Dendritic cell treated with granulocyte-macrophage colony-stimulating factor and Interleukin-4, amounts not matched to agents 40 ng/mL and 50 ng/mL, for 4 days (primary cell): ENCODE measurements around the gene SRD5A1.

Source experiments
- H3K27ac Mint-ChIP-seq: one replicate; pipeline ENCODE4 v1.8.0; 2022; ENCODE audit warnings: mild to moderate bottlenecking, mixed read lengths
- H3K27me3 Mint-ChIP-seq: one replicate; pipeline ENCODE4 v1.8.0; 2022; ENCODE audit warnings: mild to moderate bottlenecking, mixed read lengths
- H3K36me3 Mint-ChIP-seq: one replicate; pipeline ENCODE4 v1.8.0; 2022; ENCODE audit warnings: low read depth, mixed read lengths
- H3K4me1 Mint-ChIP-seq: one replicate; pipeline ENCODE4 v1.8.0; 2022; ENCODE audit warnings: low read depth, mixed read lengths
- H3K4me3 Mint-ChIP-seq: one replicate; pipeline ENCODE4 v1.8.0; 2022; ENCODE audit warnings: mild to moderate bottlenecking, moderate library complexity, mixed read lengths
- H3K9me3 Mint-ChIP-seq: one replicate; pipeline ENCODE4 v1.8.0; 2022; ENCODE audit warnings: mixed read lengths
- intact Hi-C: fragments of 100-400 bp; cut with micrococcal nuclease; formaldehyde crosslinking; loops from one replicate; pipeline ENCODE4 v1.15.0; 2022

The SRD5A1 gene

DNA sequence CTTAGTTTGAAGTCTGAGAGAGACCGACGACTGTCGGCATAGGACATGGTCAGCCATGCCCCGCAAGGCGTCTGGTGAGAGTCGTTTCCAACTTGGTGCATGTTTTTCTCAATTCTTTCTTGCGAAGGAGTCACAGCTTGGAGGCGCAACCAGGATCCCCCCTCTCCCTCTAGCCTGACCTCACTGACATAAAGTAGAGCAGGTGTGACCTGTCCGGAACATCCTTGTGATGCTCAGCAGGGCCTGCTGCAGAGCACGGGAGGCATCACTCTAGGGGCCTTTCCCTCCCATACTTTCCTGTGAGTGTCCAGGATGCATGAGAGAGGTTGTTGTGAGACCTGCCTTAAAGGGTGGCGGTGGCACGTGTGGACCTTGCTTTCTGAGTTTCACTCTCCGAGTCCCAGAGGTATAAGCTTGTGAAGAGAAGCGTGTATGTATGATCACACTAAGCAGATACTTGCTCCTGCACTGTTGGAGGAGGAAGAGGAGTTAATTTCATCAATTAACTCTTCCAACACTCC is 85.0 kb downstream of the SRD5A1 start:
- H3K36me3 Mint-ChIP-seq = peaks cover 40% of the 10 kb centered on the region
- H3K27ac Mint-ChIP-seq = no peak overlapping the region
- H3K27me3 Mint-ChIP-seq = no peaks in the 10 kb centered on the region
- no peak overlapping the region for H3K4me3 Mint-ChIP-seq
- H3K9me3 Mint-ChIP-seq = no peaks in the 10 kb centered on the region
- intact Hi-C loops = no loop called here
- peaks cover 66% of the 10 kb centered on the region for H3K4me1 Mint-ChIP-seq

DNA sequence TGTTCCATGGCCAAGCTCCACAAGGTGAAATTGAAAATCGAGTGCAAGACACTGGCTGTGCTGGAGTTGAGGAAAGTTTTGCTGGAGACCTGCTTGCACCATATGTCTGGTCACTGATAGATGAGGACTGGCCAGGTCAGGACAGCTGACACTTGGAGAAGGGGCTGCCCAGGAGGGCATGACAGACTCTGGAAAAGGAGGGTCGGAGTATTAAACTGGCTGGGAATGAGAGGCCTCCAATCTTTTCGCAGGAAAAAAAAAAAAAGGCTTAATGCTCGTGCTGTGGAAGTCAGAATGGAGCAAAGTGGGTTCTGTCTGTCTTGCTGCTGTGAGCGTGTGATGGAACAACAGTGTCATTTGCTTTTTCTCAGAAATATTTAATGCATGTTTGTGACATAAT is 85.5 kb downstream of the SRD5A1 start:
- Mint-ChIP-seq H3K4me1 (peaks cover 71% of the 10 kb centered on the region), H3K36me3 (peaks cover 45% of the 10 kb centered on the region), H3K9me3 (no peaks in the 10 kb centered on the region), H3K27ac (no peak overlapping the region), H3K4me3 (no peak overlapping the region), H3K27me3 (no peaks in the 10 kb centered on the region)
- intact Hi-C loops = no loop called here

DNA sequence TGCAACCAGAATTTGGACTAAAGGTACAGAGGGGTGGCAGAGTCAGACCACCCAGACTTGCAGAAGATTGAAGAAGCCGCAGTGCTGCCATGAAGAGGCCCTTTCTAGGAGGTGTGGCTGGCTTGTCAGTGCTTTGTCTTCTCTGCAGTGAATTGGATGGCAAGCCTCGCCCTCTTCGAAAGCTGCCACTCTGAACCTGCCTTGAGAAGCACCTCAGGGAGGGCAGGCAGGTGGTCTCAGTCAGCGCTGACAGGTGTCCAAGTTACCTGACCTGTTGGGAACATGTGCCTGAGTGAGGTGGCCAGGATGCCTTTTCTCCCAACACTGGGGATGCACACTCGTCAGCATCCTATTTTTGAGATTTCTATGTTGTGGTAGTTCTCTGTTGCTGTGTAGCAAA is 86.2 kb downstream of the SRD5A1 start:
- no peaks in the 10 kb centered on the region for H3K27me3 Mint-ChIP-seq
- intact Hi-C loops = no loop called here
- H3K9me3 Mint-ChIP-seq = no peaks in the 10 kb centered on the region
- H3K36me3 Mint-ChIP-seq = peaks cover 52% of the 10 kb centered on the region
- H3K27ac Mint-ChIP-seq = no peak overlapping the region
- H3K4me3 Mint-ChIP-seq = no peak overlapping the region
- peaks cover 75% of the 10 kb centered on the region for H3K4me1 Mint-ChIP-seq

DNA sequence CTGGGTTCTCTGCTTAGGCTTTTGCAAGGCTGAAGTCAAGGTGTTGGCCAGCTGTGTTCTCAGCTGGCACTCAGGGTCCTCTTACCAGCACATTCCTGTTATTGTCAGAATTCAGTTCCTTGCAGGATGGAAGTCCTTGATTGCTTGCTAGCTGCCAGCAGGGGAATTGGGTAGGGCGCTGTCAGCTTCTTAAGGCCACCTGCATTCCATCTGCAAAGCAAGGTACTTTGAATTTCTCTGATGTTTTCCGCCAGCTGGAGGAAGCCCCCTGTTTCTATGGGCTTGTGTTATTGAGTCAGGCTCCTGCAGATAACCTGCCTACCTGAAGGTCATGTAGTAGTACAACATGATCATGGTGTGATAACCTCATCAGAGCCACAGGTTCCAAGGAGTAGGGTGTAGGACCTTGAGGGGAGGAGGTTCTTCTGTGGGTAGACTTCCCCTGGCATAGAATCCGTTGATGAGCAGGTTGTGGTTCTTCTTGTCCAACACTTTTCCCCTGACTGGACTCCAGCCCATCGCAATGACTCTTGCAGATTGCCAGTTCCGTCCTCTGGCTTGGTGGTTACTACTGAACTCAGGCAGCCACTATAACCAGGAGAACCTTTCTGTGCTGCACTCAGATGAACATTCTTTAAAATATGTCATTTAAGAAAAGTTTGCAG is 86.8 kb downstream of the SRD5A1 start:
- peaks cover 80% of the 10 kb centered on the region for H3K4me1 Mint-ChIP-seq
- H3K27ac Mint-ChIP-seq = peak overlapping the region; percentile 37
- intact Hi-C loops = no loop called here
- H3K4me3 Mint-ChIP-seq = no peak overlapping the region
- no peaks in the 10 kb centered on the region for H3K9me3 Mint-ChIP-seq
- peaks cover 58% of the 10 kb centered on the region for H3K36me3 Mint-ChIP-seq
- H3K27me3 Mint-ChIP-seq = no peaks in the 10 kb centered on the region

DNA sequence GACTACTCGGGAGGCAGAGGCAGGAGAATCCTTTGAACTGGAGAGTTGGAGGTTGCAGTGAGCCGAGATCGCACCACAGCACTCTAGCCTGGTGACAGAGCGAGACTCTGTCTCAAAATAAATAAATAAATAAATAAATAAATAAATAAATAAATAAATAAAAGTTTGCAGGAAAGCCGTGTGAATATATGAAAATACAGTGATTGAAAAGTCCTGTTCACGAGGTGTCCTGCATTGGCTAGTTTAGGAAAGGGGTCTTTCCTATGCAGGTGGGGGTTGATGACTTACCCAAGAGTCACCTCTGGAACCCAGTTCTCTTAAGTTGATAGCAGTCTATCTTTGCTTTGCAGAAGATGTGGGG is 87.3 kb downstream of the SRD5A1 start:
- Mint-ChIP-seq H3K27ac (peak overlapping the region; percentile 37), H3K4me3 (no peak overlapping the region), H3K27me3 (no peaks in the 10 kb centered on the region), H3K36me3 (peaks cover 63% of the 10 kb centered on the region), H3K9me3 (no peaks in the 10 kb centered on the region), H3K4me1 (peaks cover 80% of the 10 kb centered on the region)
- intact Hi-C loops = no loop called here

DNA sequence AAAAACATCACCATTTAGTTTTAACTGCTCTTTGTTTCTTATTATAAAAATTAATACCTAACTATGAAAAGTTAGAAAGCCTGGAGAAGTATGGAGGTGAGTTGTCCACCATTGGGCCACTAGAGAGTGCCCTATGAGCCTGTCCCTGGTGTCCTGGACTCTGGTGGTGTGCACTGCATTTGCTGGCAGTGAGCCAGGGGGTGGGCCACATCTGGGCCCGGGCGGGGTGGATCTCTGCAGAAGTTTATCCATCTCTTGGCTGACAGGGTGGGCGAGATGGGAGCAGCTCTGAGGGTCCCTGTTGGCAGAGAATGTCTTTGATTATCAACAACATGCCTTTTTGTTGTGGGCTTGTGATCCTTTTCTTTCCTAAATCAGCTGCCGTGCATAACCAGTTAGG is 88.2 kb downstream of the SRD5A1 start:
- no peaks in the 10 kb centered on the region for H3K9me3 Mint-ChIP-seq
- peak overlapping the region; percentile 81 for H3K27ac Mint-ChIP-seq
- H3K4me1 Mint-ChIP-seq = peaks cover 79% of the 10 kb centered on the region
- peaks cover 68% of the 10 kb centered on the region for H3K36me3 Mint-ChIP-seq
- intact Hi-C loops = no loop called here
- no peak overlapping the region for H3K4me3 Mint-ChIP-seq
- H3K27me3 Mint-ChIP-seq = no peaks in the 10 kb centered on the region

DNA sequence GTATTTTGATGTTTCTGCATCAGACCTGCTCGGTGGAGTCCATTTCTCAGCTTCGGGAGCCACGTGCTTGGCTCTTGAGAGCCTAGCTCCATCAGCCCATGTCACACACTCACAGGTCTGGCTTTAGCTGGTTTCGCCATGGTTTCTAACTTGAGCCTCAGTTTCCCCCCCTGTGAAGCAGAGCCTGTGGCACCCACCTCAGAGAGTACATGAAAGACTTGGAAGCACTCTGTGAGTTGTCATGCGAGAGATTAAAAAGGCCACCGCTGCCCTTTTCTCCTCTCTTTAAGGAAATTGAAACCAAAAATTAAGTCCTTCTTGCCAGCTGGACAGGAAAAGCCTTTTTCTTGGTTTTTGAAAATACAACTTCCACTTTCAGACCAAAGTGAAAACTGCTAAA is 88.8 kb downstream of the SRD5A1 start:
- no peaks in the 10 kb centered on the region for H3K27me3 Mint-ChIP-seq
- H3K27ac Mint-ChIP-seq = peak overlapping the region; percentile 81
- H3K4me1 Mint-ChIP-seq = peaks cover 79% of the 10 kb centered on the region
- intact Hi-C loops = no loop called here
- H3K36me3 Mint-ChIP-seq = peaks cover 68% of the 10 kb centered on the region
- H3K4me3 Mint-ChIP-seq = peak overlapping the region; percentile 68
- H3K9me3 Mint-ChIP-seq = no peaks in the 10 kb centered on the region

DNA sequence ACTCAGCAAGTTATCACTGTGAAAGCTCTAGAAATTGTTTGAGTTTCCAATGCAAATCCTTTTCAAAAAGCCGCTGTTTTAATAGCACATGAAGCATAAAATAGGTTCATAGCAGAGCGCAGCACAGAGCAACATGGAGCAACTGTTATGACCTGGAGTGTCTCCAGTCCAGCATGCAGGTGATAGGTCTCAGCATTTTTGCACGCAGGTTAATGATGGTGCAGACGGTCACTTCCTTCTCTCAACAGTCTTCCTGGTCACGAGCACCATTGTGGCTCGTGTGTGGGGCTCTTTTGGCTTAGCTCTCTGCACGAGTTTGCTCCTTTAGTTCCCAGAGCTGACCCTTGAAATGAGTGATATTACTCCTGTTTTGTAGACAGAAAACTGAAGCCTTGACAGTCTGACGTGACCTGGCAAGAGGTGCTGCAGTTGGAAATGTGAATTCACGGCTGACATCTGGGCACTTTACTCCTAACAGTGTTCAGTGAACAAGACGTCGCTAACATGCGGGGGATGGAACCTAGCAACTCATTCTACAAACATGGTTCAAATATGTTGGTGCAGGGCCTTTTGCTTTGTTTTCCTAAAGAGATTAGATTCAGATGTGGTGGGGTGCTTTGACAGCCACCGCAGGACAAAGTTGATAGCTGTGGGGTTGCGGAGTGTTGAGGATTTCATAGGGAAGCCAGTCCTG is 90.0 kb downstream of the SRD5A1 start:
- Mint-ChIP-seq H3K4me1 (peaks cover 80% of the 10 kb centered on the region), H3K36me3 (peaks cover 62% of the 10 kb centered on the region), H3K27ac (no peak overlapping the region), H3K27me3 (no peaks in the 10 kb centered on the region), H3K9me3 (no peaks in the 10 kb centered on the region), H3K4me3 (no peak overlapping the region)
- intact Hi-C loops = no loop called here

DNA sequence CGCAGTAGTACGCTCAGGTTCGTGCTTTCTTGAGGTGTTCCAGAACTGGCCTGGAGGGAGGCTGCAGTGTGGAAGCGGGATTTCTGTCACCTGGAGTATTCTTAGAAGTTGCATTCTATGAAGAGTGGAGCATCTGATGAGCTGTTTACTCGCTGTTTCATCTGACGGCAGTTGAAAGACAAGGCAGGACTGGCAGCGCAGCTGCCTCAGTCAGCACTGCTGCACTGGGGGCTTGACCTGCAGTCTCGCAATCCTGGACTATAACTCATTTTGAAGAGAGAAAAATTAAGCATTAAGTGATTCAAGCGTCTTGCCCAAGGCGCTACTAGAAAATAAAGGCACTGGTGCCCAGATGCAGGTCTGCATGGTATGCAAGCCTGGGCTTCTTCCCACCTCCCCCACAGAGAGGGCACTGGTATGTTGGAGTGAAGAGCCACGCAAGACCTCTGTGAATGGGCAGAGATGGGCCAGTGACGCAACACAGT is 90.6 kb downstream of the SRD5A1 start:
- Mint-ChIP-seq H3K4me3 (no peak overlapping the region), H3K27ac (no peak overlapping the region), H3K36me3 (peaks cover 56% of the 10 kb centered on the region), H3K4me1 (peaks cover 76% of the 10 kb centered on the region), H3K27me3 (no peaks in the 10 kb centered on the region), H3K9me3 (no peaks in the 10 kb centered on the region)
- intact Hi-C loops = no loop called here
